OCI-LY7 (cell line): ENCODE results near the gene UCK1.

Experiments
- CTCF ChIP-seq: fragments of 200-600 bp; sonication (generic); conservative IDR thresholded peaks from 2 replicates; pipeline ENCODE4 v1.5.1; 2014; ENCODE audit warnings: mild to moderate bottlenecking, antibody characterized with exemption, low read length, moderate library complexity, mixed read lengths
- EZH2phosphoT487 ChIP-seq: fragments of 200-600 bp; sonication (generic); IDR thresholded peaks from 2 replicates; pipeline ENCODE4 v1.6.1; 2018; ENCODE audit warnings: low read depth, borderline replicate concordance, mild to moderate bottlenecking, mixed run types, antibody characterized with exemption, low read length, moderate library complexity, mixed read lengths

- TF ChIP-seq CTCF = no peak
- TF ChIP-seq EZH2phosphoT487 = no peak
These were observed 44.1 kb downstream of the UCK1 start for GRCh38 chr9:131487001-131487400.
